Activated CD8-positive, alpha-beta T cell treated with anti-CD3 and anti-CD28 coated beads for 36 hours (primary cell): ENCODE data around the gene ADAMTSL3. TPM values are rescaled to one million over a fixed set of nuclear protein-coding genes. Genes with fewer than 3 reads are reported as not detected.

ENCODE experiments used
- ATAC-seq: fragments of 200-7000 bp; cut with Tn5 transposase; one replicate; pipeline ENCODE4 v1.10.0; 2021; ENCODE audit warnings: mild to moderate bottlenecking, moderate library complexity
- CTCF ChIA-PET: fragments of 350-600 bp; sonication (Branson Sonifier 250); formaldehyde crosslinking; loops from one replicate; lab custom pipeline; 2021; ENCODE audit warnings: antibody characterized with exemption; lab: Charles Lee
- POLR2A ChIA-PET: fragments of 350-600 bp; sonication (Branson Sonifier 250); formaldehyde crosslinking; loops from one replicate; lab custom pipeline; 2021; ENCODE audit warnings: antibody characterized with exemption; lab: Charles Lee
- DNase-seq: peaks from one replicate; pipeline ENCODE4 v3.0.0-alpha.2; 2020
- H3K27ac Mint-ChIP-seq: one replicate; pipeline ENCODE4 v1.8.0; 2021; ENCODE audit warnings: mild to moderate bottlenecking, mixed read lengths
- H3K27me3 Mint-ChIP-seq: one replicate; pipeline ENCODE4 v1.8.0; 2021; ENCODE audit warnings: mixed read lengths
- H3K36me3 Mint-ChIP-seq: one replicate; pipeline ENCODE4 v1.8.0; 2021; ENCODE audit warnings: low read depth, mixed read lengths
- H3K4me1 Mint-ChIP-seq: one replicate; pipeline ENCODE4 v1.8.0; 2021; ENCODE audit warnings: low read depth, mixed read lengths
- H3K4me3 Mint-ChIP-seq: one replicate; pipeline ENCODE4 v1.8.0; 2021; ENCODE audit warnings: mild to moderate bottlenecking, moderate library complexity, mixed read lengths
- H3K9me3 Mint-ChIP-seq: one replicate; pipeline ENCODE4 v1.8.0; 2021; ENCODE audit warnings: mixed read lengths
- CTCF ChIP-seq: fragments of 200-600 bp; IDR thresholded peaks from one replicate; pipeline ENCODE4 v1.8.0; 2022; ENCODE audit warnings: antibody characterized with exemption, mild to moderate bottlenecking
- intact Hi-C: fragments of 100-400 bp; cut with micrococcal nuclease; formaldehyde crosslinking; loops from one replicate; pipeline ENCODE4 v1.10.0; 2022
- total RNA-seq, 2 experiments: library from RNA; stranded (reverse); gene quantifications; one replicate each; pipeline ENCODE4 v1.2.3, GENCODE V29; 2021

ADAMTSL3 gene
- total RNA-seq, 2 experiments from 2014 or later = not detected

GRCh38 chr15:83626171-83626802 is 27.6 kb upstream of the ADAMTSL3 start:
- peak; percentile 50 for DNase-seq
- peak; percentile 82 for ATAC-seq
- ChIA-PET CTCF (no interaction called here), POLR2A (interaction anchor here (1.1 kb wide), 1 partner anchor 22 kb away, joined by 3 read pairs; no protein-coding TSS in a partner anchor)
- H3K4me3 Mint-ChIP-seq = no peak overlapping the region
- no peak overlapping the region for H3K27ac Mint-ChIP-seq
- intact Hi-C loops = no loop called here
- peaks cover 3% of the 10 kb centered on the region for H3K4me1 Mint-ChIP-seq
- peaks cover 3% of the 10 kb centered on the region for H3K27me3 Mint-ChIP-seq
- no peaks in the 10 kb centered on the region for H3K36me3 Mint-ChIP-seq
- no peaks in the 10 kb centered on the region for H3K9me3 Mint-ChIP-seq
- TF ChIP-seq CTCF = no peak

GRCh38 chr15:83631534-83631933 is 22.4 kb upstream of the ADAMTSL3 start:
- intact Hi-C loops = no loop called here
- DNase-seq (no peak), ATAC-seq (no peak)
- no peak for TF ChIP-seq CTCF
- peaks cover 4% of the 10 kb centered on the region for H3K9me3 Mint-ChIP-seq
- no peak overlapping the region for H3K4me3 Mint-ChIP-seq
- POLR2A ChIA-PET = no interaction called here
- CTCF ChIA-PET = no interaction called here
- H3K27me3 Mint-ChIP-seq = no peaks in the 10 kb centered on the region
- H3K4me1 Mint-ChIP-seq = no peaks in the 10 kb centered on the region
- H3K27ac Mint-ChIP-seq = no peak overlapping the region
- H3K36me3 Mint-ChIP-seq = no peaks in the 10 kb centered on the region

- ChIA-PET POLR2A (no interaction called here), CTCF (no interaction called here)
Measured at GRCh38 chr15:83643201-83643600, 10.7 kb upstream of the ADAMTSL3 start.

GRCh38 chr15:83644439-83644838 is 9.5 kb upstream of the ADAMTSL3 start:
- Mint-ChIP-seq H3K36me3 (no peaks in the 10 kb centered on the region), H3K4me3 (no peak overlapping the region), H3K27me3 (peaks cover 5% of the 10 kb centered on the region), H3K4me1 (no peaks in the 10 kb centered on the region), H3K27ac (no peak overlapping the region), H3K9me3 (peaks cover 14% of the 10 kb centered on the region)
- POLR2A ChIA-PET = no interaction called here
- no peak for DNase-seq
- TF ChIP-seq CTCF = no peak
- CTCF ChIA-PET = no interaction called here
- no peak for ATAC-seq
- intact Hi-C loops = no loop called here

More at GRCh38 chr15:83643201-83643600, 10.7 kb upstream of the ADAMTSL3 start:
- H3K36me3 Mint-ChIP-seq = no peaks in the 10 kb centered on the region
- peaks cover 11% of the 10 kb centered on the region for H3K27me3 Mint-ChIP-seq
- peaks cover 14% of the 10 kb centered on the region for H3K9me3 Mint-ChIP-seq
- no peak for TF ChIP-seq CTCF
- no peak overlapping the region for H3K27ac Mint-ChIP-seq
- no peaks in the 10 kb centered on the region for H3K4me1 Mint-ChIP-seq
- DNase-seq (no peak), ATAC-seq (no peak)
- no peak overlapping the region for H3K4me3 Mint-ChIP-seq
- intact Hi-C loops = no loop called here

- Mint-ChIP-seq H3K36me3 (no peaks in the 10 kb centered on the region), H3K4me1 (no peaks in the 10 kb centered on the region), H3K27me3 (peaks cover 21% of the 10 kb centered on the region), H3K27ac (no peak overlapping the region), H3K4me3 (no peak overlapping the region), H3K9me3 (no peaks in the 10 kb centered on the region)
- ChIA-PET CTCF (no interaction called here), POLR2A (no interaction called here)
- intact Hi-C loops = no loop called here
- no peak for TF ChIP-seq CTCF
- ATAC-seq (no peak), DNase-seq (no peak)
Measured at GRCh38 chr15:83650831-83651230, 3.1 kb upstream of the ADAMTSL3 start.
